DMS153 treated with DMSO at 0.1 percent for 48 hours (cell line): ENCODE measurements around the gene CYFIP2.

Experiments used
- DNase-seq: peaks from one replicate; lab custom pipeline; 2025; ENCODE audit not compliant: unreplicated experiment; lab: John Stamatoyannopoulos, UW

CYFIP2 gene

GRCh38 chr5:157285310-157286035 is 19.6 kb downstream of the CYFIP2 start:
- no peak for DNase-seq

GRCh38 chr5:157286761-157287211 is 20.9 kb downstream of the CYFIP2 start:
- no peak for DNase-seq

- DNase-seq: no peak
Measured at GRCh38 chr5:157288405-157289163, 22.7 kb downstream of the CYFIP2 start.

GRCh38 chr5:157289164-157289819 is 23.4 kb downstream of the CYFIP2 start:
- no peak for DNase-seq

GRCh38 chr5:157290156-157290980 is 24.4 kb downstream of the CYFIP2 start:
- no peak for DNase-seq

GRCh38 chr5:157290981-157291711 is 25.2 kb downstream of the CYFIP2 start:
- no peak for DNase-seq

GRCh38 chr5:157292599-157292998 is 26.7 kb downstream of the CYFIP2 start:
- DNase-seq: no peak

GRCh38 chr5:157294407-157295091 is 28.6 kb downstream of the CYFIP2 start:
- peak; percentile 16 for DNase-seq

- peak; percentile 20 for DNase-seq
Measured at GRCh38 chr5:157295247-157295646, 29.3 kb downstream of the CYFIP2 start.

GRCh38 chr5:157300564-157300963 is 34.6 kb downstream of the CYFIP2 start:
- DNase-seq: no peak

GRCh38 chr5:157301066-157301465 is 35.1 kb downstream of the CYFIP2 start:
- DNase-seq: no peak

GRCh38 chr5:157303023-157303422 is 37.1 kb downstream of the CYFIP2 start:
- no peak for DNase-seq

GRCh38 chr5:157303667-157304327 is 37.9 kb downstream of the CYFIP2 start:
- DNase-seq: no peak

GRCh38 chr5:157306081-157306480 is 40.2 kb downstream of the CYFIP2 start:
- DNase-seq: no peak

- no peak for DNase-seq
Measured at GRCh38 chr5:157306692-157307471, 41.0 kb downstream of the CYFIP2 start.

- no peak for DNase-seq
Measured at GRCh38 chr5:157308836-157309465, 43.0 kb downstream of the CYFIP2 start.

GRCh38 chr5:157309796-157310195 is 43.9 kb downstream of the CYFIP2 start:
- DNase-seq: no peak

- no peak for DNase-seq
Measured at GRCh38 chr5:157311595-157311994, 45.7 kb downstream of the CYFIP2 start.
